Caco-2 (cell line): Measurements from ENCODE around the gene CFAP91. TPM values are rescaled to one million over a fixed set of nuclear protein-coding genes. Genes with fewer than 3 reads are reported as not detected.

ENCODE experiments used
- BruUV-seq: library from RNA; stranded (reverse); fragments of 400-500 nt; replicated peaks from 2 replicates; lab custom pipeline; 2021; lab: Mats Ljungman, UMichigan
- CTCF ChIA-PET: fragments of 300-600 bp; sonication (Branson Sonifier 250); formaldehyde crosslinking; loops from one replicate; lab custom pipeline; 2022; ENCODE audit warnings: antibody characterized with exemption; lab: Charles Lee
- POLR2A ChIA-PET: fragments of 300-600 bp; sonication (Branson Sonifier 250); formaldehyde crosslinking; loops from one replicate; lab custom pipeline; 2022; ENCODE audit warnings: antibody characterized with exemption; lab: Charles Lee
- DNase-seq, 2 experiments: peaks; one replicate each; pipeline versions ENCODE4 v3.0.0 to v3.0.0-alpha.2; 2020 to 2022
- H3K27me3 ChIP-seq: replicated peaks from 2 replicates; pipeline ENCODE4 v1.6.0; 2011; ENCODE audit warnings: low read length; ENCODE audit not compliant: control insufficient read depth, insufficient read depth
- H3K36me3 ChIP-seq: 2 replicates; pipeline ENCODE4 v1.5.1; 2011; ENCODE audit warnings: low read length; ENCODE audit not compliant: control insufficient read depth, insufficient read depth
- H3K4me1 ChIP-seq: fragments of 250-450 bp; sonication (Bioruptor Pico); 2 replicates; pipeline ENCODE4 v1.5.1; 2020; ENCODE audit warnings: mild to moderate bottlenecking
- H3K4me3 ChIP-seq: 2 replicates; pipeline ENCODE4 v1.5.1; 2011; ENCODE audit warnings: low read depth, mild to moderate bottlenecking, control low read depth, low read length
- H3K9me3 ChIP-seq: fragments of 250-450 bp; sonication (Bioruptor Pico); 2 replicates; pipeline ENCODE4 v1.5.1; 2020; ENCODE audit warnings: mild to moderate bottlenecking, moderate library complexity
- H3K27ac Mint-ChIP-seq: one replicate; pipeline ENCODE4 v1.8.0; 2022; ENCODE audit warnings: mixed read lengths; ENCODE audit not compliant: unreplicated experiment
- H3K27me3 Mint-ChIP-seq: one replicate; pipeline ENCODE4 v1.8.0; 2022; ENCODE audit warnings: mixed read lengths; ENCODE audit not compliant: insufficient read depth, unreplicated experiment
- H3K36me3 Mint-ChIP-seq: one replicate; pipeline ENCODE4 v1.8.0; 2022; ENCODE audit warnings: mild to moderate bottlenecking, mixed read lengths; ENCODE audit not compliant: insufficient read depth, unreplicated experiment
- H3K4me1 Mint-ChIP-seq: one replicate; pipeline ENCODE4 v1.8.0; 2022; ENCODE audit warnings: low read depth, mixed read lengths; ENCODE audit not compliant: unreplicated experiment
- H3K4me3 Mint-ChIP-seq: one replicate; pipeline ENCODE4 v1.8.0; 2022; ENCODE audit warnings: mild to moderate bottlenecking, moderate library complexity, mixed read lengths; ENCODE audit not compliant: unreplicated experiment
- H3K9me3 Mint-ChIP-seq: one replicate; pipeline ENCODE4 v1.8.0; 2022; ENCODE audit warnings: mixed read lengths; ENCODE audit not compliant: unreplicated experiment
- intact Hi-C: fragments of 100-400 bp; cut with micrococcal nuclease; formaldehyde crosslinking; loops from one replicate; pipeline ENCODE4 v1.10.0; 2022; ENCODE audit not compliant: unreplicated experiment
- total RNA-seq: library from RNA; stranded (reverse); gene quantifications from 2 replicates; pipeline ENCODE4 v1.2.3, GENCODE V29; 2022
- TF ChIP-seq, protein P1 (sequence below), 2 experiments: fragments of 200-600 bp in 1 of 2; IDR thresholded peaks; 1 replicate in 1 of 2; 2 replicates in 1 of 2; pipeline versions ENCODE4 v1.5.1 to v1.8.0; 2011 to 2022; ENCODE audit warnings: antibody characterized with exemption in 1 of 2, control low read depth in 1 of 2, inconsistent platforms in 1 of 2, low read depth in 1 of 2, low read length in 1 of 2, mild to moderate bottlenecking in 1 of 2, moderate library complexity in 1 of 2; ENCODE audit not compliant: insufficient read depth in 1 of 2, severe bottlenecking in 1 of 2, unreplicated experiment in 1 of 2

CFAP91 gene
- total RNA-seq, 1 experiment from 2014 or later = not detected

DNA sequence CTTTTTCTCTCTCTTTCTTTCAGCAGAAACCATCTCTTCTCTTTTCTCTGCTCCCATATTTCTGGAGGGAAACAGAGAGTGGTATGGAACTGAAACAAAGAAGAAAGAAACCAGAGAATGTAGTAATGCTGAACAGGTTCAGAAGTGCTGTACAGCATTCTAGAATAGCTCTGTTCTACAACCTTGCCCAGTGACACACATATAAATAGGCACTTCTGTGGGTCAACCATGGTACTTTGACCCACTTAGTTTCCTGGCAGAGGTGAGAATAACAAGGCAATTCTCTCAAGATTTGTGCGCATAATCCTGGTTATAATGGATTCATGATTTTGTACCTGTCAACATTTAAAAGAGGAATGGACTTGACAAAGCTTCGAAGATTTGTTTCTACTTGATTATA is 12.3 kb downstream of the CFAP91 start:
- Mint-ChIP-seq H3K27me3 (no peaks in the 10 kb centered on the region), H3K27ac (no peak overlapping the region), H3K4me3 (no peak overlapping the region), H3K36me3 (no peaks in the 10 kb centered on the region), H3K9me3 (no peaks in the 10 kb centered on the region), H3K4me1 (peaks cover 6% of the 10 kb centered on the region)
- TF ChIP-seq, protein P1, sequence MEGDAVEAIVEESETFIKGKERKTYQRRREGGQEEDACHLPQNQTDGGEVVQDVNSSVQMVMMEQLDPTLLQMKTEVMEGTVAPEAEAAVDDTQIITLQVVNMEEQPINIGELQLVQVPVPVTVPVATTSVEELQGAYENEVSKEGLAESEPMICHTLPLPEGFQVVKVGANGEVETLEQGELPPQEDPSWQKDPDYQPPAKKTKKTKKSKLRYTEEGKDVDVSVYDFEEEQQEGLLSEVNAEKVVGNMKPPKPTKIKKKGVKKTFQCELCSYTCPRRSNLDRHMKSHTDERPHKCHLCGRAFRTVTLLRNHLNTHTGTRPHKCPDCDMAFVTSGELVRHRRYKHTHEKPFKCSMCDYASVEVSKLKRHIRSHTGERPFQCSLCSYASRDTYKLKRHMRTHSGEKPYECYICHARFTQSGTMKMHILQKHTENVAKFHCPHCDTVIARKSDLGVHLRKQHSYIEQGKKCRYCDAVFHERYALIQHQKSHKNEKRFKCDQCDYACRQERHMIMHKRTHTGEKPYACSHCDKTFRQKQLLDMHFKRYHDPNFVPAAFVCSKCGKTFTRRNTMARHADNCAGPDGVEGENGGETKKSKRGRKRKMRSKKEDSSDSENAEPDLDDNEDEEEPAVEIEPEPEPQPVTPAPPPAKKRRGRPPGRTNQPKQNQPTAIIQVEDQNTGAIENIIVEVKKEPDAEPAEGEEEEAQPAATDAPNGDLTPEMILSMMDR (IDR thresholded peaks at IDR 0.05; ENCODE audit: insufficient read depth in 1 of 2, low read depth in 1 of 2, low read length in 1 of 2, severe bottlenecking in 1 of 2, unreplicated experiment in 1 of 2) = no peak
- ChIA-PET POLR2A (no interaction called here), CTCF (no interaction called here)
- Histone ChIP-seq H3K36me3 (no peaks in the 10 kb centered on the region), H3K9me3 (no peaks in the 10 kb centered on the region), H3K27me3 (no peaks in the 10 kb centered on the region), H3K4me1 (no peaks in the 10 kb centered on the region), H3K4me3 (no peak overlapping the region)
- intact Hi-C loops = loop anchor here (10.0 kb wide), 1 partner anchor 170 kb away; no protein-coding TSS in a partner anchor
- no TSS peak for BruUV-seq
- no peak for DNase-seq

DNA sequence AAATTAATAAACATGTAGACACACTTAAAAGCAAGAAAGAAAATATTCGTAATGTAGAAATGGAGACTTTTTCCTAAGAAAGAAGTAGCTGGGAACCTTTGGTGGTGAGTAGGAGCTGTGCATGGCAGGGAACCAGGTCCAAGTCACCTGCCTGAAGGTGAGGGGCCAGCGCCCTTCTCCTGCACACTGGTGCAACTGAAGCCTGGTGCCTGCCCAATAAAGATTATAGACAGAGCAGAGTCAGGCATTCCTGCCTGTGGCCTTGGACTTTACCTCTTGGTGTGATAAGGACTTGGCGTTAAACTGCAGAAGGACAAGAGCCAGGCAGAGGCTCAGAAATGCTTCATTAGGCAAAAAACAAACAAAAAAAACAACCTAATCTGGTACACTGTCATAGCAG is 14.2 kb downstream of the CFAP91 start:
- H3K36me3 Mint-ChIP-seq = no peaks in the 10 kb centered on the region
- no peaks in the 10 kb centered on the region for H3K27me3 ChIP-seq
- peaks cover 2% of the 10 kb centered on the region for H3K27me3 Mint-ChIP-seq
- no TSS peak for BruUV-seq
- TF ChIP-seq, protein P1 (IDR thresholded peaks at IDR 0.05; ENCODE audit: insufficient read depth in 1 of 2, low read depth in 1 of 2, low read length in 1 of 2, severe bottlenecking in 1 of 2, unreplicated experiment in 1 of 2) = peak in 1 of 2 experiments; percentile 6
- H3K36me3 ChIP-seq = no peaks in the 10 kb centered on the region
- POLR2A ChIA-PET = interaction anchor here (0.6 kb wide), 1 partner anchor 476 kb away, joined by 4 read pairs; the partner anchor contains the start of gene B4GALT4
- intact Hi-C loops = loop anchor here (10.0 kb wide), 1 partner anchor 168 kb away; no protein-coding TSS in a partner anchor
- H3K27ac Mint-ChIP-seq = no peak overlapping the region
- H3K9me3 Mint-ChIP-seq = no peaks in the 10 kb centered on the region
- DNase-seq = peak; percentile 52 to 69
- peaks cover 6% of the 10 kb centered on the region for H3K4me1 Mint-ChIP-seq
- no peaks in the 10 kb centered on the region for H3K9me3 ChIP-seq
- no peaks in the 10 kb centered on the region for H3K4me1 ChIP-seq
- CTCF ChIA-PET = no interaction called here
- H3K4me3 ChIP-seq = no peak overlapping the region
- no peak overlapping the region for H3K4me3 Mint-ChIP-seq

DNA sequence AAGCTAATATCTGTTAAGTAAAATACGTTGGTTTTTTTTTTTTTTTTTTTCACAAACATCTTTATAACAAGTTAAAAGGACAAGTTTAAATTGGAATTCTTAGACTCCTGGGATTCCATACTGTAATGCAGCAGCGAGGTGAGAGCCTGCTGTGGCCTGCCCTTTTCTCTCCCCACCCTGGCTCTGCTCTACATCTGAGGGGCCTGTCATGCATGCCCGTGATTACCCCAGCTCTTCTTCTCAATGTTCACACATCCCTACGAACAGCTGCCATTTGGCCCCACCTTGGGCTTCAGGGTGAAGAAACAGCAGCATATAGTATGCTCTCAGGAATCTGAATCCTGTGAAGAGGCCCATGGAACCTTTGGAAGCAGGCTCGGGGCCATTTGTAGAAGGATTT is 14.7 kb downstream of the CFAP91 start:
- no peak for DNase-seq
- H3K27me3 ChIP-seq = no peaks in the 10 kb centered on the region
- intact Hi-C loops = loop anchor here (10.0 kb wide), 1 partner anchor 167 kb away; no protein-coding TSS in a partner anchor
- TF ChIP-seq, protein P1 (IDR thresholded peaks at IDR 0.05; ENCODE audit: insufficient read depth in 1 of 2, low read depth in 1 of 2, low read length in 1 of 2, severe bottlenecking in 1 of 2, unreplicated experiment in 1 of 2) = no peak
- BruUV-seq = no TSS peak
- no peaks in the 10 kb centered on the region for H3K9me3 ChIP-seq
- peaks cover 2% of the 10 kb centered on the region for H3K27me3 Mint-ChIP-seq
- POLR2A ChIA-PET = interaction anchor here (0.6 kb wide), 1 partner anchor 477 kb away, joined by 4 read pairs; the partner anchor contains the start of gene B4GALT4
- no peaks in the 10 kb centered on the region for H3K36me3 ChIP-seq
- H3K4me3 Mint-ChIP-seq = no peak overlapping the region
- peaks cover 6% of the 10 kb centered on the region for H3K4me1 Mint-ChIP-seq
- no peak overlapping the region for H3K4me3 ChIP-seq
- no peaks in the 10 kb centered on the region for H3K9me3 Mint-ChIP-seq
- H3K36me3 Mint-ChIP-seq = no peaks in the 10 kb centered on the region
- no peak overlapping the region for H3K27ac Mint-ChIP-seq
- CTCF ChIA-PET = no interaction called here
- no peaks in the 10 kb centered on the region for H3K4me1 ChIP-seq
